Colonic mucosa (tissue), 4 donors: Measurements from ENCODE around the gene POP5. TPM values are rescaled to one million over a fixed set of nuclear protein-coding genes. Genes with fewer than 3 reads are reported as not detected.

Source experiments
- DNase-seq: peaks from one replicate; pipeline ENCODE4 v3.0.0-alpha.2; 2020
- H3K27ac ChIP-seq: fragments of 200-600 bp; one replicate; pipeline ENCODE4 v1.8.0; 2021
- H3K27me3 ChIP-seq: fragments of 200-600 bp; one replicate; pipeline ENCODE4 v1.8.0; 2021
- H3K36me3 ChIP-seq: fragments of 200-600 bp; one replicate; pipeline ENCODE4 v1.8.0; 2021
- H3K4me1 ChIP-seq: fragments of 200-600 bp; one replicate; pipeline ENCODE4 v1.8.0; 2021; ENCODE audit warnings: mild to moderate bottlenecking
- H3K4me3 ChIP-seq: fragments of 200-600 bp; one replicate; pipeline ENCODE4 v1.8.0; 2021
- H3K9ac ChIP-seq, 2 donors: one replicate each; pipeline ENCODE4 v1.7.0; 2013; ENCODE audit warnings: control low read depth in 2 of 2, low read depth in 2 of 2, low read length in 2 of 2
- H3K9me3 ChIP-seq: fragments of 200-600 bp; one replicate; pipeline ENCODE4 v1.8.0; 2021
- intact Hi-C: fragments of 100-400 bp; cut with DNase I; formaldehyde crosslinking; loops from one replicate; pipeline ENCODE4 v1.14.1; 2022
- total RNA-seq, 2 donors: library from RNA; stranded (reverse); fragmentation: NEBNext Ultra II Directional in 1 of 2; extraction: Animal tissue kit (Norgen Biotek cat#: 25700) in 1 of 2; gene quantifications; one replicate each; pipeline ENCODE4 v1.2.1, GENCODE V29; 2021
- TF ChIP-seq, protein P1 (sequence below): fragments of 200-600 bp; IDR thresholded peaks from one replicate; pipeline ENCODE4 v1.8.0; 2022; ENCODE audit warnings: antibody characterized with exemption, mild to moderate bottlenecking
- donor health status: healthy.
- donor health status: DM: no; HTN: no; CAD: no.
- donor health status: DM: no; HTN: no; CAD: no.

Gene POP5
- total RNA-seq, 2 donors from 2014 or later, result 22.8 to 77.7 TPM

DNA sequence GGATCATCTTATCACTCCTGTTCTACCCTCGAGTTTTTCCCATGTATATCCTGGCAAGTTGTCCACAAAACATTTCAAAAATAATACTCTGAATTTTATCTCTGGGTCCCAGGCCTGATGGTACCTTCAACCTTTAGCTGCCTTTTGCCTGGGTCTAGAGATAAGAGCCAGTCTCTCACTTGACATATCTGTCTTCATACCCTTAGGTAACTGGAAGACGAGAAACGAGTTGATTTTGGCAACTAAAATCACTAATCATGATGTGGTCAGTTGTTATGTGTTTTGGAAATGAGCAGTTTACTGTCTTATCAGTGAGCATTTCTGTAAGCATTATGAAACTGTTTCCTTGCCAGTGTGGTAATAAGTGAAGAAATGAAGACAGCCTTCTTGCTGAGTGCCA is 40.8 kb downstream of the POP5 start:
- Histone ChIP-seq H3K27ac (no peak overlapping the region), H3K4me3 (no peak overlapping the region), H3K4me1 (peaks cover 35% of the 10 kb centered on the region), H3K9me3 (no peaks in the 10 kb centered on the region), H3K36me3 (no peaks in the 10 kb centered on the region), H3K27me3 (no peaks in the 10 kb centered on the region), H3K9ac (no peak overlapping the region)
- no peak for DNase-seq
- intact Hi-C loops, result no loop called here
- TF ChIP-seq, protein P1, sequence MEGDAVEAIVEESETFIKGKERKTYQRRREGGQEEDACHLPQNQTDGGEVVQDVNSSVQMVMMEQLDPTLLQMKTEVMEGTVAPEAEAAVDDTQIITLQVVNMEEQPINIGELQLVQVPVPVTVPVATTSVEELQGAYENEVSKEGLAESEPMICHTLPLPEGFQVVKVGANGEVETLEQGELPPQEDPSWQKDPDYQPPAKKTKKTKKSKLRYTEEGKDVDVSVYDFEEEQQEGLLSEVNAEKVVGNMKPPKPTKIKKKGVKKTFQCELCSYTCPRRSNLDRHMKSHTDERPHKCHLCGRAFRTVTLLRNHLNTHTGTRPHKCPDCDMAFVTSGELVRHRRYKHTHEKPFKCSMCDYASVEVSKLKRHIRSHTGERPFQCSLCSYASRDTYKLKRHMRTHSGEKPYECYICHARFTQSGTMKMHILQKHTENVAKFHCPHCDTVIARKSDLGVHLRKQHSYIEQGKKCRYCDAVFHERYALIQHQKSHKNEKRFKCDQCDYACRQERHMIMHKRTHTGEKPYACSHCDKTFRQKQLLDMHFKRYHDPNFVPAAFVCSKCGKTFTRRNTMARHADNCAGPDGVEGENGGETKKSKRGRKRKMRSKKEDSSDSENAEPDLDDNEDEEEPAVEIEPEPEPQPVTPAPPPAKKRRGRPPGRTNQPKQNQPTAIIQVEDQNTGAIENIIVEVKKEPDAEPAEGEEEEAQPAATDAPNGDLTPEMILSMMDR, result no peak

DNA sequence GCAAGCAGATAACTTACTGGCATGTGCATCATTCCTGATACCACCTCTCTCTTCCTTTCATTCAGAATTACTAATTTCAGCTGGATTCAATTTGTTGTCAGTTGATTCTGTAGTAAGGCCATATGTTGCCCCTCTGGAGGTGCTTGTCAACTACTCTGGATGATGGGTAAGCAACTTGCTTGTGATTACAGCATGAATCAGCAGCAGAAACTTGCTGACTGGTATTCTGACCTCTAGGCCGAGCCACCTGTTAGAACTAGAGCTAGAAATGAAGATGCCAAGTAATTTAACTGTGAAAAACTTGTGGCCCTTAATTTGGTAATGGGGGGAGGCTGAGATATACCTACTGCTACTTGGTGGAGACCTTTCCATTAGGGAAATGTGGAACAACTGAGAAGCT is 41.9 kb downstream of the POP5 start:
- Histone ChIP-seq H3K9ac (no peak overlapping the region), H3K27ac (peak overlapping the region; percentile 63), H3K4me3 (no peak overlapping the region), H3K36me3 (no peaks in the 10 kb centered on the region), H3K9me3 (no peaks in the 10 kb centered on the region), H3K4me1 (peaks cover 35% of the 10 kb centered on the region), H3K27me3 (no peaks in the 10 kb centered on the region)
- TF ChIP-seq, protein P1, result no peak
- no peak for DNase-seq
- intact Hi-C loops, result no loop called here

DNA sequence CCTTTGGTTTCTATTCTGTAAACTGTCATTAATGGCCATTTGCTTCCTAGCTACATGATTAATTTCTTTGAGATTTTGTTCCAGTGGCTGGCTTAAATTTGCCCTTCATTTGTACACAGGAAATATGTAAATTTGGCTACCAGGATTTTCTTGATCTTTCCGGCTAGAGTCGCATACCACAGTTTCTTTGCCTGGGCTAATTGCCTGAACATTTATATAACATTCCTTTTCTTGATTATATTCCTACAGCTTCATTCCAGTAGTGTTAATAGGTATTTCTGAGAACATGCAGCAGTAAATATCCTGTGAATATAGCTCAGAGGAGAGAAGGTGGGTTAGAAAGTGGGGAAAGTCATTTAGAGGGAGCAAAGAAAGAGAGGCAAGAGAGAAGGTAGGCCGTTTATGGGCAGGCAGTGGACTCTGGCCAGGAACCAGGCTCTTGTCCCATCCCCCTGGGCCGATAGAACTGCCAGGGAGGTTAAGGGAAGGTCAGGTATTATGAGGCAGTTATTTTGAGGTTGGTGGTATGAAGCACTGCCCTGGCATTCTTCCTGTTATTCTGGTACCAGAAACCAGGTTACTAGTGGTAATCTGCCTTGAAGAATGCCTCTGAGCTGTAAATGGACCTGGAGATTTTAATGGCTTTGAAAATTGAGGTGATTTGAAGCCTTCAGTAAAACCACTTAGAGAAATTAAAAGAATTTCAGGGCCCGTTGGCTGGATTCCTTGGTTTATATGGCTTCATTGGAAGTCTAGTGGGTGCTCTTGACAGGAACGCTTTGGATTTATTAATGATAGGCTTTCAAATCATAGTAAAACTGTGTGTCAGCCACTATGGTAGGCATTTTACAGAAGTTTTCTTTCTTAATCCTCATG is 42.7 kb downstream of the POP5 start:
- intact Hi-C loops, result no loop called here
- peak; percentile 80 for DNase-seq
- H3K9me3 ChIP-seq, result no peaks in the 10 kb centered on the region
- H3K9ac ChIP-seq, result peak overlapping the region; percentile 26 to 98
- peak overlapping the region; percentile 63 for H3K27ac ChIP-seq
- H3K27me3 ChIP-seq, result no peaks in the 10 kb centered on the region
- H3K4me3 ChIP-seq, result peak overlapping the region; percentile 77
- peaks cover 35% of the 10 kb centered on the region for H3K4me1 ChIP-seq
- no peaks in the 10 kb centered on the region for H3K36me3 ChIP-seq
- TF ChIP-seq, protein P1, result no peak

DNA sequence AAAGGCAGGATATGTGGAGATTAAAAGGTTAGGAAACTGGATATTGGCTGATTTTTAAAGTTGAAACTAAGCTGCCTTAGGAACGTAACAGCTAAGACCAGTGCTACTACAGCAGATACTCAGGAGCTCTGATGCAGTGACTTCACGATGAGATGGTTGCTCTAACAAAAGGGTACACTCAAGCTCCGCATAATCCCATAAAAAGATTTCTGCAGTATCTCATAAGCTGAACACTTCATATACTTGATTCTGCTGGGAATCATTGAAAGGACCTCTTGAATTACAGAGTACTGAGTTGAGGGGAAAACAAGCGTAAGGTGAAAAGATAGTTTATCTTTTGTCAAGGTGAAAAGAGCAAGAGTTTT is 43.4 kb downstream of the POP5 start:
- Histone ChIP-seq H3K9ac (peak overlapping the region in 1 of 2 donors; percentile 98), H3K4me1 (peaks cover 35% of the 10 kb centered on the region), H3K36me3 (no peaks in the 10 kb centered on the region), H3K9me3 (no peaks in the 10 kb centered on the region), H3K4me3 (peak overlapping the region; percentile 77), H3K27me3 (no peaks in the 10 kb centered on the region), H3K27ac (peak overlapping the region; percentile 63)
- DNase-seq, result no peak
- TF ChIP-seq, protein P1, result no peak
- intact Hi-C loops, result no loop called here

DNA sequence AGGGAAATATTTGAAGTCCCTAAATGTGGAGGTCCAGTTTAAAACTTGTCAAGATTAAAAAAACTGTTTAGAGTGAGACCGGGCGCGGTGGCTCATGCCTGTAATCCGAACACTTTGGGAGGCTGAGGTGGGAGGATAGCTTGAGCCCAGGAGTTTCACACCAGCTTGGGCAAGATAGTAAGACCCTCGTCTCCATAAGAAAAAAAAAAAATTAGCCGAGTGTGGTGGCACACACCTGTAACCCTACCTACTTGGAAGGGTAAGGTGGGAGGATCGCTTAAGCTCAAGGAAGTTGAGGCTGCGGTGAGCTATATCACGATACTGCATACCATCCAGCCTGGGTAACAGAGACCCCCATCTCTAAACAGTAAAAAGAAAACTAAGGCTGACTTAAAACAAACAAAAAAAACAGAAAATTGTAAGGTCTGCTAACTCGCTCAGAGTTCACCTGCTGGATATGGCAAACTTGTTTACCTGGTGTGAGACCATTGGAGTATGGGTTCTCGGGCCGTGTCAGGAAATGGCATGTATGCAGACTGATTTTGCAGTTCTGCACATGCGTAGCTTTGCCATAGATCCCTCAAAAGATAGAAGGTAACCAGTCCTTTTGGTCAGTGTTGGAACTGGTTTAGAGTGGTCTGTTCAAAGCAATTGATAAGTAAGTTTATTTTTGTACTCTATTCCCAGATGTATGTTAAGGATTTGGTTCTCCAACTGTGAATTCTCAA is 45.0 kb downstream of the POP5 start:
- Histone ChIP-seq H3K36me3 (no peaks in the 10 kb centered on the region), H3K4me1 (peaks cover 35% of the 10 kb centered on the region), H3K27me3 (no peaks in the 10 kb centered on the region), H3K4me3 (peak overlapping the region; percentile 77), H3K9me3 (no peaks in the 10 kb centered on the region), H3K27ac (peak overlapping the region; percentile 92), H3K9ac (peak overlapping the region in 1 of 2 donors; percentile 98)
- peak; percentile 61 for DNase-seq
- TF ChIP-seq, protein P1, result no peak
- intact Hi-C loops, result no loop called here
